ENCODE results near the gene STX16.

DNA sequence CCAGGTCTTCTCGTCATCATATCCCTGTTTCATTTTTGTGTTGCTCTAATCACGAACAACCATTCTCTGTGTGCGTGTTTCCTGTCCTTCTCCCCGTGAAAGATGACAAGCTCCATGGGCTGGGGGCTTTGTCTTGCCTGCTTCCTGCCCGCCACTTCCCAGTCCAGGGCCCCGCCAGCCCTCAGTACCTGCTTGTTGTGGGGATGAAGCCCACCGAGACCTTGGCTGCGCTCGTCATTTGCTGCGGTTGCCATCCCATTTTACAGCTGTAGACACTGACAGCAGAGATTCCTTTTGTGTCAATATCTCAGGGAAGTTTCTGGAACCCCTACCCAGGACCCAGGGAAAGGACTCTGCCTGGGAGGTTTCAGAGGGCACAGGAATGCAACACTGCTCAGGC lies 40.3 kb upstream of the STX16 start:
- TF ChIP-seq CTCF (IDR thresholded peaks at IDR 0.05) (no peak), POLR2A (IDR thresholded peaks at IDR 0.05) (no peak)
